CD4-positive, alpha-beta T cell treated with Interleukin-4 for 4 hours (primary cell): ENCODE measurements around the gene BMPR1B.
"Not testable (repeated sequence)": the region's sequence is repeated elsewhere in the genome, so short reads cannot be mapped to it uniquely, and the experiment has no call there.

ENCODE experiments used
- DNase-seq: peaks from one replicate; pipeline ENCODE4 v3.0.0-alpha.2; 2020

The BMPR1B gene

DNA sequence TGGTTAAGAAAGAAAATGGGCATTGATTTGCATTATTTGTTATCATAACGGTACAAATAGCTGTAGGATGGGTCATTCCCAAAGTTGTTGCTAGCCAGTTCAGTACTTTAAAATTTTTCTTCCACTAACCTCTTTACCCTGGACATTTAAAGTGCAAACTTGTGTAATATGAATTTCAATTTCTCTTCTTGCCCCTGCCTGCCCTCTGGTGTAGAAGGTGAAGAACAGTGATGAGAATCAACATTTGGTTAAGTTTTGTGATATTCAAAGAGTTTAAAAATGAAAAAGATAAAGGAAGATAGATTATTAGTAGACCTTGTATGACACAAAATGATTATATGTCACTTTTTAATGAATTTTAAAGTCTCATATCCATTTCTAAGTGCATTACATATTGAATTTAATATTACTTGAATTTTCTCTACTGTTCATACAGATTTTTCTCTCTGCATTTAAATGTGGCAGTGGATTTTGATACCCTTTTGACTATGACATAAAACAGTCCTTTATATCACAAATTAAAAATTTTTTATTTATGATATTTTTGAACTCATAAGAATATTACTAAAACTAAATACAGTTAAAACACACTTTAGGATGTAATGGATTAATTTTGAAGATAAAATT, 337.7 kb downstream of the BMPR1B start:
- DNase-seq, result no peak

DNA sequence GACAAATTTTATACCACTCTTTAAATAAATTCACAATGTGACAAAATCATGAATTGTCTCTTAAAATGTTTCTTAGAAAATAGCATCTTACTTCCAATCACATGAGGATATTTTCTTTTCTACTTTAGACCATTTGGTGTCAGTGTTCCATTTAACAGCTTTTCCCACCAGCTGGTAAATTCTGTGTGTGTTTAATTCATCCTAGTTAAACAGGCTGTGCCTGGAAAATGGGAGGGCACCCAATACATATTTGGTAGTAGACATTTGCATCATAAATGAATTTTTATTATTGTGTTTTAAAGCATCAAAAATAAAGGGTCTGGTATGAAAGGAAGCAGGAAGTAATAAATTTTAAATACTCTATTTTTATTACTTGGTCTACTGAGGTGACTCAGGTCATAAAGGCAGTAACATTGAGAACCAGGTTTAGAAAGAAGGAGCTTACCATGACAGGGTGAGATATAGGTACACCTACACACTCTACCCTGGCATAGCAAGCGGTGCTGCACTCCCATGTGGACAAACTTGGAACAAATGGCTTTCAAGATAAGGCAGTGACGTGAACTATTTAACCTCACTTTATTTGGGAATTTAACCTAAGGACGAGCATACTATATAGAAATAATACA, 344.5 kb downstream of the BMPR1B start:
- no peak for DNase-seq

DNA sequence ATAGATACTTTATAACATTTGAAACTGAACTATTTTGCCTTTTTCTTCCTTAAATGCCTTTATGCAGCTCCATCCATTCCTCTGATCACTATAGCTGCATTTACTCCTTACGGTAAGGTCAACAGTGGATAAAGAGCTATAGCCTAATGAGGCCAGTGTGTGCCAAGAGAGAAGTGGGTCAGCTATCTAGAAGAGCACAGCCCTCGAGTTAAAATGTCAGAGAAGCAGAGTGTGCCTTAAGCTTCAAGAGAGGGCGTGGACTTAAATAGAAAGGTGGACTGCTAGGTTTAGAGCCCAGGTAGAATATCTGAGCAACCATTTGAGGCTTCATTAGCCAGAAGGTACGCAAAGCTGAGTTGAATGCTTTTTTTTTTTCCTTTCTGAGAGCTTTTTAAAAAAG, 347.4 kb downstream of the BMPR1B start:
- DNase-seq, result no peak

DNA sequence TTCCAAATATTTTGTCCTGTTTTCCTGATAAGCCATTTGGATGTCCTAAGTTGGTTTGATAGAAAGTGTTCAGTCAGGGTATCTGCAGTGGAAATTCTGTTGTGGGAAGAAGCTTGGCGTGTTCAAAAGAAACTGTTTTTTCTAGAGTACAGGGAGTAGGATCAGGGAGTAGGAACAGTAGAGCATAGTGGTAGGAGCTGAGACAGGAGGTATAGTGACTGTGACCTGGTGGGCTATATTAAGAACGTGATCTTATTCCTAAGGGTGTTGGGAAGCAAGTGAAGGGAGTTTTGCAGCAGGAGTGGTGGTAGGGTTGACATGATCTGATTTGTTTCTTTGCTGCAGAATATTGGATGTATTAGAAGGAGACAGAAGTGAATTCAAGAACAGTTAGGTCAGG, 348.2 kb downstream of the BMPR1B start:
- no peak for DNase-seq

DNA sequence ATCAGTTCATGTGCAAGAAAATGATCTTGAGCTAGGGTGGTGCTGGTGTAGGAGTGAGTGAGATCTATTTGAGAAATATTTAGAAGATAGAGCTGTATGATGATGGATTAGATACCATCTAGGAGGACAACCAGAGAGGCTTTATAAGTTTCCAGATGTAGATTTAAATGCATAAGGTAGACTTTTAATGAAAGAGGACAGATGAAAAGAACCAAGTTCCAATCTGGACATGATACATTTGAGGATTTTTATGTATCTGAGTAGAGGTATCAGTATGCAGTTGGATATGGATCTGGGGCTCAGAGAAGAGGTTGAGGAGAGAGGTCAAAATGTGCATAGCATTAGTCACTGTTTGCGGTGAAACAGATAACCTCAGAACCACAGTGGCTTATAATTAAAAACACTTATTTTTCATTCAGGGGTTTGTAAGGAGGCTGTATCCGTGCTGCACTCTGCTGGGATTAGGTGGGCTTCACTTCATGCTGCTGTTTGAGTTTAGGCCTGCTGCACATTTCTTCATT, 348.7 kb downstream of the BMPR1B start:
- DNase-seq, result no peak

DNA sequence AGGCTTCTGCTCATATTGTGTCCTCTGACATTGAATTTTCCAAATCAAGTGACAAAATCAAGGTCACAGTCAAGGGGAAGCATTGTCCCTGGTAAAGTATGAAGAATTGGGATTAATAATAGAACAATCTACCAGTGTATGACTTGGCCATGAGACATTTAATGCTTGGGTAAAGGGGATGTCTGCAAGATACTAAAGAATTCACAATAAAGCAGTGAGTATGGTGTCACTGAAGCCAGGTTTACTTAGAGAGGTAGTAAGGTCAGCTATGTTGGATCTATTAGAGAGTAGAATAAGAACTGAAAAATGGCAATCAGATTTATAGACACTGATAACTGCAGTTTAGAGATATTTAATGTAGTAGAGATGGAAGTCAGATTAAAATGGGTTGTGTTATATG, 349.2 kb downstream of the BMPR1B start:
- no peak for DNase-seq

DNA sequence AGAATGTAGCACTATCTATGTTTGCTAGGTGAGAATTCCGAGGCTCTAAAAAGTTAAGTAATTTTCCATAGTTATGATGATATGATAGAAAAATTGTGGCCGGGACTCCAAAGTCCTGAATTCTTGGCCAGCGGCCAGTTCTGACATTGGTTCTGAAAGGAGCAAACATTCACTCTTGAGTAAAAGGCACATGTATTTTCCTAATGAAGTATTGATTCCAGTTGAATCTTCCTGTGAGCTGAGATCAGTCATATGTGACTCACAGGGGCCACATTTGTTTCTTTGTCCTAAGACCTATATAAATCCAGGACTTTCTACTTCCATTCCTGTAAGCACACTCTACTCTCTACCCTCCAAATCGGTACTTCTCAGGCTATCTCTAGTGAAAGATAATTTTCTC, 349.9 kb downstream of the BMPR1B start:
- no peak for DNase-seq

DNA sequence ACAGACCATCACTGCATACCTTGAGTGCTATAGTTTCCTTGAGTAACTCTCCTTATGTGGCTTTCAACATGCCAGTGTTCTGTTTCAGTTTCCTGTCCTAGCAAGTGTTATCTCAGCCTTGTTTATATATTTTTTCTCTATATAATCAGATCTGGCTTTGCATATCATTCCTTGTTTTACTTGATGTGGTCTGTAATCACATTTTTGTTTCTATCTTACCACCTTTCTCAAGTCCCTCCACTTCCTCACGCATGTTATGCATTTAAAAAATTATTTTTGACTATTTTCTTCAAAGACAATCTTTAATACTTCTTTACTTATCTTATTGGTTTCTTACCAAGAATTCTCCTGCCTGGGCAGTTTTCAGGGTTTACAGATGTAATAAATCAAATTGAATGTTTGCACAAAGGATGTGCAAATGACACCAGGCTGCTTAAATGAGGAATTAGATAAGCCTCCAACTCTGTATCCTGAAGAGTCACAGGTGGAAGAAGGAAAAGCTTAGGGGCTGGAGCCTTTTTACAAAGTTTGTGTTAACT, 351.2 kb downstream of the BMPR1B start:
- DNase-seq, result no peak

DNA sequence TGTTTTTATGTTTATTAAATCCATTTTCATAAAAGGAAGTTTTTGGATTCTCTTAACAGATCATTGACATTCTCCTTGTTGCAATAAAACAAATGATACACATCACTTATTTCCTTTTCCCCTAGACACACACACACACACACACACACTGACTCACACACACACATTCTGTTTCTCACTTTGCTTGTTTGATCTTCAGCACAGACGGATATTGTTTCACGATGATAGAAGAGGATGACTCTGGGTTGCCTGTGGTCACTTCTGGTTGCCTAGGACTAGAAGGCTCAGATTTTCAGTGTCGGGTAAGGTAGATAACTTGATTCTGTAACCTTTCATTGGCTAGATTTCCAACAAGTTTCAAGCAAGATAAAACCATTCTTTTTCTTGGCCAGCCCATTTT, 356.8 kb downstream of the BMPR1B start:
- no peak for DNase-seq

DNA sequence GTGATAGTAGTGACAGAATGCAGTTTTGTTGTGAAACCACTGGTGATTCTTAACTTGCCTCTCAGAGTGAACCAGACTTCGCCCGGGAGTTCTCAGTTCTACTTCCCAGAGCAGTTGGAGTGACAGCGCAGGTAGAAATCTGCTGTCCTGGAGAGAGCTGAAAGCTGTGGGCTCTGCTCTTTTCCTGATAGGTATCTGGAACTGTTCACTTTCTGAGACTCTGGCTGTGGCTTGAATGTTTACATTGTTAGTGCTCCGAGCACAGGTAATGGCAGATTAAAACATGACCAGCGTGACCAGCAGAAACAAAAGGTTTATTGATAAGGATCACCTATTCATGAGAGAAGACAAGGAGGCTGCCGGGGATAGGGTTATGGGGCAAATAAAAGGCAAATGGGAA, 360.7 kb downstream of the BMPR1B start:
- no peak for DNase-seq

DNA sequence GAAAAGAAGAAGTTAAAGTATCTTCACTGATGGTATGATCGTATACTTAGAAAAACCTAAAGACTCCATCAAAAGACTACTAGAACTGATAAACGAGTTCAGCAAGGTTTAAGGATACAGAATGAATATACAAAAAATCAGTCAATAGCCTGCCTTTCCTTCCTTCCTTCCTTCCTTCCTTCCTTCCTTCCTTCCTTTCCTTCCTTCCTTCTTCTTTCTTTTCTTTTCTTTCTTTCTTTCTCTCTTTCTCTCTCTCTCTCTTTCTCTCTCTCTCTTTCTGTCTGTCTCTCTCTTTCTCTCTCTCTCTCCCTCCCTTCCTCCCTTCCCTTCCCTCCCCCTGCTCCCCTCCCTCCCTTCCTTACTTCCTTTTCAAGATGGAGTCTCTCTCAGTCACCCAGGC, 362.7 kb downstream of the BMPR1B start:
- DNase-seq, result no peak

DNA sequence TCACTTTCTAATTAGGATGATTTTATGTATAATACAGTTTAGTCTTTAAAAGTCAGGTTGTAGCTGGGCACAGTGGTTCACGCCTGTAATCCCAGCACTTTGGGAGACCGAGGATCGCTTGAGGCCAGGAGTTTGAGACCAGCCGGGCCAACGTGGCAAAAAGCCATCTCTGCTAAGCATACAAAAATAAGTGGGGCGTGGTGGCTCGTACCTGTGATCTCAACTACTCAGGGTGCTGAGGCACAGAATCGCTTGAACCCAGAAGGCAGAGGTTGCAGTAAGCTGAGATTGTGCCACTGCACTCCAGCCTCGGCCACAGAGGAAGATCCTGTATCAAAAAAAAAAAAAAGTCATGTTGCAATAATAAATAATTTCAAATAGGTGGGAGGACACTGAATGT, 364.2 kb downstream of the BMPR1B start:
- no peak for DNase-seq

DNA sequence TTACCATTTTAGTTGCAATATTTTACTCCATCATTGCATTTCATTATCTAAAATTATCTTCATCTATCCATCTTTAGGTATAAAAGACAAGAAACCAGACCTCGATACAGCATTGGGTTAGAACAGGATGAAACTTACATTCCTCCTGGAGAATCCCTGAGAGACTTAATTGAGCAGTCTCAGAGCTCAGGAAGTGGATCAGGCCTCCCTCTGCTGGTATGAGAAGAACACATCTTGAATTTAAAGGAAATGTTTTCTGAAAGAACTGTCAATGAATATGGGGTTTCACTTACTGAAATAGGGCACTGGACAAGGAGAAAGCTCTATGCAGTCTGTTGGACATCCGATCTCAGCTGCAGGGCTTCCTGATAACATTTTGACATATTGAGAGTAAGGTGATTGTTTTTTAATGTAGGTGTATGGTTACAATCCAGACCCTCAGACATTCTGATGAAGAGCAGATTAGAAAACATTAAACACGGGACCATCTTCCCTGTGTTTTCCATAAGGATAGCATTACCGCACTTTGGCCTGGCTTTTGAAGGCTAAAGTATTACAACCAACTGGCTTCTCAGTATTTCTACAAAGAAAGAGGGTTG, 367.2 kb downstream of the BMPR1B start:
- DNase-seq, result no peak

DNA sequence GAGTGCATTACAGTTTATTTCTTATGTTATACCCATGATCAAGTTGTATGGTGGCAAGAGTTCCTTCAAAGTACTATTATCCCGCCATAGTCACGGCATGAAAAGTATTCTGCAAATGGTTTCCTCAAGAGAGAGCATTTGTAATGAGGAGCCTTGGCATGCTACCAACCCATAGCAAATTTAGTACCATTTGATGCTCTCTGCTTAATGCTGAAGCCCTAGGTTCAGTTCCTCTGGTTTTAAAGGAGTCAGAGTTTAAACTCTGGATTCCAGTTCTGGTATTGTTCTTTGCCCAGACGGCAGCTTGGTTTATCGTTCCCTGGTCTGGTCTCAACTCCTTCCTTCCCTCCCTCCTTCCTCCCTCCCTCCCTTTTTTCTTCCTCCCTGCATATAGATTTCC, 371.3 kb downstream of the BMPR1B start:
- DNase-seq, result no peak

DNA sequence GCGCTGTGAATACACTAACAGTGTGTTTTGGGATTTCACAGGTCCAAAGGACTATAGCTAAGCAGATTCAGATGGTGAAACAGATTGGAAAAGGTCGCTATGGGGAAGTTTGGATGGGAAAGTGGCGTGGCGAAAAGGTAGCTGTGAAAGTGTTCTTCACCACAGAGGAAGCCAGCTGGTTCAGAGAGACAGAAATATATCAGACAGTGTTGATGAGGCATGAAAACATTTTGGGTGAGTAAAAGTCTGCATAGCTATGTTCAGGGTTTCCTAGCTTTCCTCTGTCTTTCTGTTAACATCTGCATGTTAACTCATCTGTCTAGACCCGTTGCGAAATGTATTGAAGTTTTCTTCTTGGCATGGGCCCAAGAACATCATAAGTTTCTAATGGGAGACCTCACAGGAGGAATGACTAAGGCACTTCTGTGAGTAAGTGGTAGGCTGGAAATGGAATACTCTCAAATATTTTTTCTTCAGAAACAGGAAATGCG, 372.1 kb downstream of the BMPR1B start:
- peak; percentile 13 for DNase-seq

DNA sequence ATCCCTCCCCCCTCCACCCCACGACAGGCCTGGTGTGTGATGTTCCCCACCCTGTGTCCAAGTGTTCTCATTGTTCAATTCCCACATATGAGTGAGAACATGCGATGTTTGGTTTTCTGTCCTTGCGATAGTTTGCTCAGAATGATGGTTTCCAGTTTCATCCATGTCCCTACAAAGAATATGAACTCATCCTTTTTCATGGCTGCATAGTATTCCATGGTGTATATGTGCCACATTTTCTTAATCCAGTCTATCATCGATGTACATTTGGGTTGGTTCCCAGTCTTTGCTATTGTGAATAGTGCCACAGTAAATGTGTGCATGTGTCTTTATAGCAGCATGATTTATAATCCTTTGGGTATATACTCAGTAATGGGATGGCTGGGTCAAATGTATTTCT, 376.3 kb downstream of the BMPR1B start:
- DNase-seq, result not testable (repeated sequence)

DNA sequence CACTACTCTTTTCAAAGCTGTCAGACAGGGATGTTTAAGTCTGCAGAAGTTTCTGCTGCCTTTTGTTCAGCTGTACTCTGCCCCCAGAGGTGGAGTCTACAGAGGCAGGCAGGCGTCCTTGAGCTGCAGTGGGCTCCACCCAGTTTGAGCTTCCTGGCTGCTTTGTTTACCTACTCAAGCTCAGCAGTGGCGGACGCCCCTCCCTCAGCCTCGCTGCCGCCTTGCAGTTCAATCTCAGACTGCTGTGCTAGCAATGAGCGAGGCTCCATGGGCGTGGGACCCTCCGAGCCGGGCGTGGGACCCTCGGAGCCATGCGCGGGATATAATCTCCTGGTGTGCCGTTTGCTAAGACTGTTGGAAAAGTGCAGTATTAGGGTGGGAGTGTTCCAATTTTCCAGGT, 381.7 kb downstream of the BMPR1B start:
- DNase-seq, result not testable (repeated sequence)

DNA sequence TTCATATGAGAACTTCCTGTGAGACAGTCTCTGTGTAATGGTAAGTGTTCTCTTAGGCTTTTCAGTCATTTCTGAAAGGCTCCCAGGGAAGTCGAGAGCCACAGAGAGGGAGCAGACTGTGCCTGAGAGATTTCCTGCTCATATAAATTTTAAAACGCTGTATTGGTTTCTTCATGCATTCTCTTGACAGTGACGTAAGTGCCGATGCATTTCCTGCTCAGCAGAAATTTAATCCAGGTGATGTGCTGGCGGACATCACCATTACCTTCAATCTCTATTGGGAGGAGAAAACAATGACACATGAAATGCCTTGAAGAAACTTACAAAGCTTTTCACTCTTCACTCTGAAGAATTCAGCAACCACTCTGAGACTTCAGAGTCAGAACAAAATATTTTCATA, 383.6 kb downstream of the BMPR1B start:
- no peak for DNase-seq

DNA sequence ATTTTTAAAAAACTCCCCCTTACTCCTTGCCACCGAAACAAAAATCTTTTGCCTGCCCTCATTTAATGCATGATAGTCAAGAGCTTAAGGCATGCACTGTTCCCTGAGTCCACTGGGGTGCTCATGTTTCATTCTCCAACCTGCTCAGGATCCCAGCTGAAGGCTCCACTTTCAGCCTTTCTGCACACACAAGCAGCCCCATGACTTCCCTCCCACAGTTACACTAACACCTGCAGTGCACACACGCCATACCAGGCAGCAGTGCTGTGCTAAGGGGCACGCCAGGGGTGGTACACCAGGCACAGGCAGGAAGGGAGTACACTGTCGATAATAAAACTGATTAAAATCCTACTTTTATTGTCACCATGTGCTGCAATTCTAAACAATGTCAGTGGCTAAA, 385.2 kb downstream of the BMPR1B start:
- no peak for DNase-seq

DNA sequence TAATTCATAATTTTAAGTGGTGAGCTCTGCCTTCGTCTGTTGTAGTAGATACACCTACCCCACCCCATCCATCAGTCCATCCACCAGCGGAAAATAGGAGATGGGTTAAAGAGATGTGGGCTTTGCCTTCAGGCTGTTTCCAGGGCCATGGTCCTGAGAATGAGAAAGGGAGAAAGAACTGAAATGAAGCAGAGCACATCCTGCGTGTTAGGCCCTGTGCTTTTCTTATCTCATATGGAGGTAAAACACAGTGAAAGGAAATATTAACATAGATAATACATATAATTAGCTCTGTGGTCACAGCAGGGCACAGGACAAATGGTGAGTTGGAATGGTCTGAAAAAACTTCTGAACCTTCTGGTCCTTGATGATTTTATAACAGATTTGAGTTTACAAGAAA, 393.5 kb downstream of the BMPR1B start:
- DNase-seq, result no peak

DNA sequence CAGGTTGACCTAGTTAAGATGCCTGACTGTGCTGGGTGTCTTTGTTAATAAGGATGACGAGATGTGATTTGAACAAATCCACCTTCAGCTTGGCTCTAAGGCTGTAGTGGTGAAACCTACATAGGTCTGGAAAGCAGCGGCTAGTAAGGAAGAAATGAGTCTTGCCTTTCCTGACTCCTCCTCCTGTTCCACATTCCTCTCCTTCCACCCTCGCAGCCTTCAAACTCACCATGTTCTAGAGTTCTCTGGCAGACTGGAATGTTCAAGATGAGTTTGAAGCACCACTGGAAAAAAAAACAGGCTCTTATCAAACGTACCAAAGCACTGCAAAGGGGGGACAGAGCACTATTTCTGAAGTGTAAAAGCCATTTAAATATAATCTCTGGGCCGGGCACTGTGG, 395.4 kb downstream of the BMPR1B start:
- DNase-seq, result no peak

DNA sequence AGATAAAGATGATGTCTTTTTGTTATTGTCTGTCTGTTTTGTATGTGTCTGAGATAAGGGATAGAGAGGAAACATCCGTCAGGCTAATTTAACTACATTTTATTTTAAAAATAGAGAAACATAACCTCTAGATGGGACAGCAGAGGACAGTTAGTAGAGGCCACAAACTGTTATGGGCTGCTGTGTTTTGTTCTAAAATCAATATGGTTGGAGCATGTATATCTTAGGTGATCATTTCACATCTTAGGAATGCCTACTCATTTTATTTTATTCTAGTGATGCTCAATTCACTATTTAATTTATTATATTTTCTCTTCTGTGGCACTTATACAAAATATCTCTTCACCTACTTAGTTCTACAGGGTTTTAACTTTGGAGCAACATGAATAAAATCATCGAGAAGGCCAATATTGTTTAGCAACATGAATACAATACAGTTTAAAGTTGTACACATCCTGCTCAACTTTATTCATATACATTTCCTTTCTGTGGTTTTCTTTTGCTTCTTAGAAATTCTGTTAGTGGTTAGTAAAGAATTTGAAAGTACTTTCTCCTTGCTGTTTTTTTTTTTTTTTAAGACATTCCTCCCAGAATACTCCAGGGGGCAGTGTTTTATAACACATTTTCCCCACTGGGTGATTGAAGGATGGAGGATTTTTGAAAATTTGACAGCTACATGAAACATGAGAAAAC, 398.1 kb downstream of the BMPR1B start:
- peak; percentile 33 for DNase-seq

DNA sequence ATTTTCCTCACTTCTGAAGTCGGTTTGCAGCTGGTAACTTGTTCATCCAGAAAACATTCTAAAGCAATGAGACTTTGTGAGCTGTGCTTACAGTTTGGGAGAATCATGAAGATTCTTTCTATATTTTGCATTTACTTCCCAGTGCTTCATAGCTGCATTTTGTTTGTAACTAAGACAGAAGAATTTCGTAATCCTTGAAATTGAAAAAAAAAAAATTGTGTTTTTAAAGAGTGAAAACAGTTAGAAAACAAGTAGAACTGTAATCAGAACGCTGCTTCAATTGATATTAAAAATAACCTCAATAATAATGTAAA, 398.7 kb downstream of the BMPR1B start:
- DNase-seq, result no peak

DNA sequence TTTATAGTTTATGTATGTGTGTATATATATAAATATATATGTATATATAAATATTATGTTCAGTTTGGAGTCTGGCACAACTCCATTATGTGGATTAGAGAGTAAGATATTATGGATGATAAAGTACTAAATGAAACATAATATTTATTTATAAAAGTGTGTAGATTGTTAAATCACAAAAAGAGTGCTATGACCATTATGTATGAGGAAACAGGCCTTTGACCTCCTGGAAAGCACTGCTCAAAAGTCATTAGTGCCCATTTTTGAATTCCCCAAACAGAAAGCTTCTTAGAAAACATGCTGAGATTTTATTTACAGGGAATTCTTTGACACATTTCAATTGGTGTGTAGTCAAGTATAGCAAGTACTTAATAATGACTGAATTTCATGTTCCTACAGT, 399.8 kb downstream of the BMPR1B start:
- no peak for DNase-seq
